Measurements from ENCODE around the gene ABHD17C. TPM values are rescaled to one million over a fixed set of nuclear protein-coding genes. Genes with fewer than 3 reads are reported as not detected.
A peak's percentile ranks its signal among the peaks of the same experiment; 100 is the strongest.
"Not testable (repeated sequence)": the region's sequence is repeated elsewhere in the genome, so short reads cannot be mapped to it uniquely, and the experiment has no call there.

The ABHD17C gene
- total RNA-seq, result 1 to 10 TPM; 1.1 to 2.9 (median 2.1) TPM
- 1 to 10 TPM; 1.5 to 3.7 (median 3.3) TPM for polyA plus RNA-seq
- long read RNA-seq, donor 1, partial matches to known transcripts, result 1 of 4 reads
- long read RNA-seq, donor 1, other reads (novel, unspliced or antisense), result 0 of 4 reads
- long read RNA-seq, donor 2, transcript ABHD17C-201 (3 exons, 2,368 nt), result major isoform, 11 of 12 reads
- long read RNA-seq, donor 2, partial matches to known transcripts, result 1 of 12 reads
- long read RNA-seq, donor 2, other reads (novel, unspliced or antisense), result 0 of 12 reads

DNA sequence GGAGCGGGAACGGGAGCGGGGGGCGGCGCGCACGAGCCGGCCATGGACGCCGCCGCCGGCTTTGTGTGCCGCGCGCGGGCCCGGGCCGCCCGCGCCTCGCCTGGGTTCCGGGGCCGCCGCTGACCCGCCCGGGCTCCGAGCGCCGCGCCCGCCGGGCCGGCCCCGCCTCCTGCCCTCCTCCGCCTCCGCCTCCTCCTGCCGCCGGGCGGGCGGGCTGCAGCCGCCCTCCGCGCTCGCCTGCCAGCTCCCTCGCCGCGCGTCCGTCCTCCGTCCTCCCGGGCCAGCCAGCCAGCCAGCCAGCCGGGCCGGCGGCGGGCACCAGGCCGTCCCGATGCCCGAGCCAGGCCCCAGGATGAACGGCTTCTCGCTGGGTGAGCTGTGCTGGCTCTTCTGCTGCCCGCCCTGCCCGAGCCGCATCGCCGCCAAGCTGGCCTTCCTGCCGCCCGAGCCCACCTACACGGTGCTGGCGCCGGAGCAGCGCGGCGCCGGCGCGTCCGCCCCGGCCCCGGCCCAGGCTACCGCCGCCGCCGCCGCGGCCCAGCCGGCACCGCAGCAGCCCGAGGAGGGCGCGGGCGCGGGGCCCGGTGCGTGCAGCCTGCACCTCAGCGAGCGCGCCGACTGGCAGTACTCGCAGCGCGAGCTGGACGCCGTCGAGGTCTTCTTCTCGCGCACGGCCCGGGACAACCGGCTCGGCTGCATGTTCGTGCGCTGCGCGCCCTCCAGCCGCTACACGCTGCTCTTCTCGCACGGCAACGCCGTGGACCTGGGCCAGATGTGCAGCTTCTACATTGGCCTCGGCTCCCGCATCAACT lies at the start of gene ABHD17C:
Gene ABHD17C (plus strand): TSS at position 212 of the 812 bp plus-strand sequence. CDS start 120 bp downstream, at position 332.
- WGBS, 3 donors, result 0 to 1% (median 0%) methylated on average over 35 to 121 of the region's 122 CpGs
- TF ChIP-seq, protein P1, sequence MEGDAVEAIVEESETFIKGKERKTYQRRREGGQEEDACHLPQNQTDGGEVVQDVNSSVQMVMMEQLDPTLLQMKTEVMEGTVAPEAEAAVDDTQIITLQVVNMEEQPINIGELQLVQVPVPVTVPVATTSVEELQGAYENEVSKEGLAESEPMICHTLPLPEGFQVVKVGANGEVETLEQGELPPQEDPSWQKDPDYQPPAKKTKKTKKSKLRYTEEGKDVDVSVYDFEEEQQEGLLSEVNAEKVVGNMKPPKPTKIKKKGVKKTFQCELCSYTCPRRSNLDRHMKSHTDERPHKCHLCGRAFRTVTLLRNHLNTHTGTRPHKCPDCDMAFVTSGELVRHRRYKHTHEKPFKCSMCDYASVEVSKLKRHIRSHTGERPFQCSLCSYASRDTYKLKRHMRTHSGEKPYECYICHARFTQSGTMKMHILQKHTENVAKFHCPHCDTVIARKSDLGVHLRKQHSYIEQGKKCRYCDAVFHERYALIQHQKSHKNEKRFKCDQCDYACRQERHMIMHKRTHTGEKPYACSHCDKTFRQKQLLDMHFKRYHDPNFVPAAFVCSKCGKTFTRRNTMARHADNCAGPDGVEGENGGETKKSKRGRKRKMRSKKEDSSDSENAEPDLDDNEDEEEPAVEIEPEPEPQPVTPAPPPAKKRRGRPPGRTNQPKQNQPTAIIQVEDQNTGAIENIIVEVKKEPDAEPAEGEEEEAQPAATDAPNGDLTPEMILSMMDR (IDR thresholded peaks at IDR 0.05), result no peak
- Histone ChIP-seq H3K9me3 (no peaks in the 10 kb centered on the region), H3K36me3 (ENCODE audit: insufficient read depth in 1 of 2, low read depth in 1 of 2) (no peaks in the 10 kb centered on the region), H3K4me1 (peaks cover 11% of the 10 kb centered on the region), H3K27ac (peak within 1 kb of the TSS; percentile 83), H3K4me3 (peak within 1 kb of the TSS; percentile 78), H3K27me3 (ENCODE audit: insufficient read depth in 3 of 3, low read length in 2 of 3) (no peaks in the 10 kb centered on the region)
- intact Hi-C loops (cut with DNase I), result loop anchor here in 1 of 2 donors (2.0 to 10.0 kb wide), 3 partner anchors 79 to 131 kb away; partner anchors contain the start of gene CEMIP
- DNase-seq, result peak; percentile 65 to 76
- ATAC-seq, result peak; percentile 70 to 80 (median 78)

DNA sequence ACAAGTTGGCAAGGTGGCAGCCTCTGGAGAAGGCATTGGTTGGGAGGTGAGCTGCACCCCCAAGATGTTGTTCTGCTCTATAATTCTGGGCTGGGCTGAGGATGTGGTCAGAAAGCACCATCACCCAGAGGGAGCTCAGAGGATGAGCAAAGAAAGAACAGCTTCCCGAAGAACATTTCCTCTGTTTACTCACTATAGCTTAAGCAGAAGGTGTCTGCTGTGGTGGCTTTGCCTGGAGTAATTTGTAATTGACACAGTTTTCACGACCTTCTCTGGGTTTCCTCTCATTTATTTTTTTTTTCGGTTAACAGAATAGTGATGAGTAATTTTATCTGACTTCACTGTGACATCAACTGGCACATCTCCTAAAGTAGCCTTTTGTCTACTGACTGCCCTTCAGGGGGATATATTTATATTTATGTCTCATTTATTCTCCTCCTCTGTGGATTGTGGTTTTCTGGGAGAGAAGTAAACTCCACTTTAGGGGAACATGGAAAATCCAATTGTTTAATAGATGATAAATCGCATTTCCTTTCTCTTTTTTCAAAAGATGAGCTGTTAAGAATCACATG lies 49.5 kb upstream of the ABHD17C start:
- ATAC-seq (no peak), DNase-seq (no peak)
- TF ChIP-seq, protein P1 (IDR thresholded peaks at IDR 0.05), result no peak
- H3K27me3 ChIP-seq (ENCODE audit: insufficient read depth in 3 of 3, low read length in 2 of 3), result no peaks in the 10 kb centered on the region
- H3K4me1 ChIP-seq, result no peaks in the 10 kb centered on the region
- no peaks in the 10 kb centered on the region for H3K36me3 ChIP-seq (ENCODE audit: insufficient read depth in 1 of 2, low read depth in 1 of 2)
- H3K4me3 ChIP-seq, result no peak overlapping the region
- intact Hi-C loops (cut with DNase I), result no loop called here
- H3K9me3 ChIP-seq, result no peaks in the 10 kb centered on the region
- no peak overlapping the region for H3K27ac ChIP-seq
- 48 to 61% (median 53%) methylated on average over 4 of the region's 4 CpGs for WGBS, 3 donors

DNA sequence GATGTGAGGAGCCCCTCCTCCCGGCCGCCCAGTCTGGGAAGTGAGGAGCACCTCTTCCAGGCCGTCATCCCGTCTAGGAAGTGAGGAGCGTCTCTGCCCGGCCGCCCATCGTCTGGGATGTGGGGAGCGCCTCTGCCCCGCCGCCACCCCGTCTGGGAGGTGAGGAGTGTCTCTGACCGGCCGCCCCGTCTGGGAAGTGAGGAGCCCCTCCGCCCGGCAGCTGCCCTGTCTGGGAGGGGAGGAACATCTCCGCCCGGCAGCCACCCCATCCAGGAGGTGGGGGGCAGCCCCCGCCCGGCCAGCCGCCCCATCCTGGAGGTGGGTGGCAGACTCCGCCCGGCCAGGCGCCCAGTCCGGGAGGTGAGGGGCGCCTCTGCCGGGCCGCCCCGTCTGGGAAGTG lies 47.7 kb upstream of the ABHD17C start:
- H3K36me3 ChIP-seq (ENCODE audit: insufficient read depth in 1 of 2, low read depth in 1 of 2); H3K27ac ChIP-seq; DNase-seq; H3K4me1 ChIP-seq; intact Hi-C loops (cut with DNase I); ATAC-seq; H3K4me3 ChIP-seq; H3K9me3 ChIP-seq; H3K27me3 ChIP-seq (ENCODE audit: insufficient read depth in 3 of 3, low read length in 2 of 3): not testable (repeated sequence)
- 96% methylated on average over 24 to 30 of the region's 30 CpGs for WGBS, 3 donors

DNA sequence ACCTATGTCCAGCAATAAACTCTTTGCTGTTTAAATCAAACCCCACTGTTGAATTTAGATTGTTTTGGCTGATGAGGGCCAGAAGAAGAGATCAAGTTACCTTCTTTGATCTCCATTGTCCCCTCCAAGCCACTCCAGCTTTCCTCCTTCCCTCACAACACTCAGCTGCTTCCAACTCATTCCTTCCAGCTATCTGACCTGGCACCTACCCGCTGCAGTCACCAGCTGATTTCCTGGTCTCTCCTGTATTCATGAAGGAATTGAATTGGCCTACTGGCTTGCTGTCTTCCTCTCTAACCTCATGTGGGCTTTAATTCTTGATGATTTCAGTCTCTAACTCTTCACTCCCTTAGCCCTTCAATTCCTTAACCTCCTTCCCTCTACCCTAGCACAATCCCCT lies 40.8 kb upstream of the ABHD17C start:
- peaks cover 5% of the 10 kb centered on the region for H3K9me3 ChIP-seq

More for the DNA sequence above, 40.8 kb upstream of the ABHD17C start:
- ATAC-seq (no peak), DNase-seq (no peak)
- Histone ChIP-seq H3K4me3 (no peak overlapping the region), H3K27me3 (ENCODE audit: insufficient read depth in 3 of 3, low read length in 2 of 3) (no peaks in the 10 kb centered on the region), H3K36me3 (ENCODE audit: insufficient read depth in 1 of 2, low read depth in 1 of 2) (no peaks in the 10 kb centered on the region), H3K4me1 (no peaks in the 10 kb centered on the region), H3K27ac (no peak overlapping the region)
- TF ChIP-seq, protein P1 (IDR thresholded peaks at IDR 0.05), result no peak
- intact Hi-C loops (cut with DNase I), result no loop called here
- 0% methylated on average over 1 of the region's 1 CpG; no CpG with 5 or more reads in 1 of the 3 donors for WGBS, 3 donors
